D721Med (cell line): ENCODE measurements around the gene IL25.

Experiments
- DNase-seq: peaks from one replicate; pipeline ENCODE4 v3.0.0; 2011; ENCODE audit warnings: low spot score; ENCODE audit not compliant: insufficient read length
- FAIRE-seq: peaks from 2 replicates; lab custom pipeline; 2011; peaks lifted over from hg19 to GRCh38; lab: Jason Lieb, UNC
- TF ChIP-seq, protein P1 (sequence below): IDR thresholded peaks from 2 replicates; pipeline ENCODE4 v1.5.1; 2012; ENCODE audit warnings: mild to moderate bottlenecking, control low read depth; ENCODE audit not compliant: insufficient read depth; ENCODE audit errors: missing control alignments

Gene IL25

DNA sequence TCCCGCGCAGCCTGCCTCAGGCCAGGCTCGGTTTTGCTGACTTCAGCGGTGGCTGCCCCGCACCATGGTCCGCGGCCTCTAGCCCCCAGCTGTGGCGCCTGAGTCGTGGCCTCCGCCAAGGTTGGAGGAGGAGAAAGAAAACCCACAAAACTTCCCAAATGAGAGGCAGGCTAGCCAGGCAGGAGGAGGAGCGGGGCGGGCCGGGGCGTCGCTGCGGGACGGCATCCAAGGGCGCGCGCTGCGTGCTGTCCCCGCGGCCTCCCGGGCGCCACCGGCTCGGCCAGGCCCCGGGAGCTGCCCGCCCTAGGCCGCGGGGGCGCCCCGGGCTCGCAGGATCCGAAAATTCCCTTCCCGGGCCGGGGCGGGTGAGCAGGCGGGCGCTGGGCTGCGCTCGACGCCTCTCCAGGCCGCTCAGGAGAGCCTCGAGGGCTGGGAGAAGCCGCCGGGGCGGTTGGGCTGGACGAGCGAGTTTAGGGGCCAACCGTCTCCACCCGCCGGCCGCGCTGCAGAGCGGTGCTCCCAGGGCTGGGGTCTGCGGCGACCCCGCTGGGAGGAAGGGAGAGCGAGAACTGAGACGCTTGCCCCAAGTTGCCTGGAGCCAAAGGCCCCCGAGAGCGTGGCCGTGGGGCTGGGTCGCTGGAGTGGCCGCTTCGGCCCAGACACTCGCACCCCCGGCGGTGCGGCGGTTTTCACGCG, 7.4 kb upstream of the IL25 start, which contains the start of gene EFS:
TSS of gene EFS (minus strand) at position 137 of the 696 bp plus-strand sequence. CDS start 147 bp downstream, outside the sequence.
- DNase-seq, result no peak
- TF ChIP-seq, protein P1, sequence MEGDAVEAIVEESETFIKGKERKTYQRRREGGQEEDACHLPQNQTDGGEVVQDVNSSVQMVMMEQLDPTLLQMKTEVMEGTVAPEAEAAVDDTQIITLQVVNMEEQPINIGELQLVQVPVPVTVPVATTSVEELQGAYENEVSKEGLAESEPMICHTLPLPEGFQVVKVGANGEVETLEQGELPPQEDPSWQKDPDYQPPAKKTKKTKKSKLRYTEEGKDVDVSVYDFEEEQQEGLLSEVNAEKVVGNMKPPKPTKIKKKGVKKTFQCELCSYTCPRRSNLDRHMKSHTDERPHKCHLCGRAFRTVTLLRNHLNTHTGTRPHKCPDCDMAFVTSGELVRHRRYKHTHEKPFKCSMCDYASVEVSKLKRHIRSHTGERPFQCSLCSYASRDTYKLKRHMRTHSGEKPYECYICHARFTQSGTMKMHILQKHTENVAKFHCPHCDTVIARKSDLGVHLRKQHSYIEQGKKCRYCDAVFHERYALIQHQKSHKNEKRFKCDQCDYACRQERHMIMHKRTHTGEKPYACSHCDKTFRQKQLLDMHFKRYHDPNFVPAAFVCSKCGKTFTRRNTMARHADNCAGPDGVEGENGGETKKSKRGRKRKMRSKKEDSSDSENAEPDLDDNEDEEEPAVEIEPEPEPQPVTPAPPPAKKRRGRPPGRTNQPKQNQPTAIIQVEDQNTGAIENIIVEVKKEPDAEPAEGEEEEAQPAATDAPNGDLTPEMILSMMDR, result no peak
- no peak for FAIRE-seq

DNA sequence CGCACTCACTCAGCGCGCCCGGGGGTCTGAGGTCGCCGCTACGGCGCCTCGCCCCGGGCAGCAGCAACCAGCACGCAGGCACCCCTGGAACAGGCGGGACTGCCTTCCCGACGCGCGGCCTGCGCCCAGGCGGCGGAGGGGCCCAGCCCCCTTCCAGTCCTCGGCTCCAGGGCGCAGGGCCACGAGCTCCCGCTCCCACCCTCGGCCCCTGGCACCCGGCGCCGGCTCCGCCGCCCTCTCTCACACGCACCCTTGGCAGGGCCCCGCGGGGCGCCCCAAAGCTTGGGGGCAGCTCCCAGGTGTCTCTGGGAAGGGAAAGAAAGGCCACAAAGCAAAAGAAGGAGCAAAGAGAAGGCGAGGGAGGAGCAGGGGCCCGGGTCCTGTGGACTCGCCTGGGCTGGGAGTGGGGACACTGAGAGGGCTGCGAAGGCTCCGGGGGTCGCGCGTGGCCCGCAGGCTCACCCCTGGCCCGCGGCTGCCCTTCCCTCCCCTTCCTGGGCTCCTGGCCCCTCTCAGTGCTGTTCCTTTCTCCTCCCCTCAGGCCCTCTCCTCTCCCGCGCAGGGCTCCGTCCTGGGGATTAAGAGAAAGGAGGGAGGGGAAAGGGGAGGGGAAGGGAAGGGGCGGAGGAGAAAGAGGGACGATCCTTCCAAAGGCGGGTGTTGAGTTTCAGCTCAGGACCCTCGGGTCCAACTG, 6.7 kb upstream of the IL25 start:
- no peak for FAIRE-seq
- peak; percentile 97 for DNase-seq
- TF ChIP-seq, protein P1, result no peak

DNA sequence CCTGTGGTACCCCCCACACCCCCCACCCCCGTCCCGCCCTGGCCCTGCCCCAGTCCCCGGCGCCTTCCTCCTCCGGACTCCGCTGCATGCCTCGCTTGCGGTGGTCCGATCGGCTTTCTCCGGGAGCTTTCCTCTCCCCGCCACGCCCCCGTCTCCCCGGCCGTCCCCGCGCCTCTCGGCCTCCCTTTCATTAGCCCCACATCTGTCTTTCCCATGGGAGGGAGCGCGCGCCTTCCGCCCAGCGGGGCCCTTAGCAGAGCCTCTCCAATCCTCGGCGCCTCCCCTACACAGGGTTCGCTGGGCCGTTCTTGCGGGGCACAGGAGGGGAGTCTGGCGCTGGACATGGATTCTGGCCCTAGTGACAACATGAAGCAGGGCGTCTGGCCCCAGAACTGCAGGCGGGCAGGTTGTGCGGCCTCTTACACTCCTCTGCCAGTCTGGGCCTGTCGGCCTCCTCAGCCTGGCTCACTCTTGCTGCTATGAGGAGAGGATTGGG, 6.1 kb upstream of the IL25 start:
- DNase-seq (peak; percentile 93), FAIRE-seq (no peak)
- TF ChIP-seq, protein P1, result no peak

DNA sequence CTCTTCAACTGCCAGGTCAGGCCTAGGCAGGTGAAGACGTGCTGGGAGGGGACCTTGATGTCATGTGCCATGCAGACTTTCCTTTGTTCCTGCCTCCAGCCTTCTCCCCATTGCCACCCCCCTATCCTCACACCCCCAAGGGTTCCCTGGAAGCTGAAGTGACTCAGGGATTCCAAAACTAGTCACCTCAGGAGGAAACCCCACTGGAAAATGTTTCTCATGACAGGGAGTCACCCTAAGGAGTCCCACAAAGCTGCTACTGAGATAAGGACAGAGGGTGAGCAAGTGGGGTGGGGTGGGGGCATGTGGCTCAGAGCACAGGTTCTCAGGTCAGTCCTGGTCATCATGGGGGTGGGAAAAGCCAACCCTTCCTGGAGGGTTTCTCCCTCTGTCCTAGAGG, 2.4 kb upstream of the IL25 start:
- FAIRE-seq (no peak), DNase-seq (no peak)
- TF ChIP-seq, protein P1, result no peak

DNA sequence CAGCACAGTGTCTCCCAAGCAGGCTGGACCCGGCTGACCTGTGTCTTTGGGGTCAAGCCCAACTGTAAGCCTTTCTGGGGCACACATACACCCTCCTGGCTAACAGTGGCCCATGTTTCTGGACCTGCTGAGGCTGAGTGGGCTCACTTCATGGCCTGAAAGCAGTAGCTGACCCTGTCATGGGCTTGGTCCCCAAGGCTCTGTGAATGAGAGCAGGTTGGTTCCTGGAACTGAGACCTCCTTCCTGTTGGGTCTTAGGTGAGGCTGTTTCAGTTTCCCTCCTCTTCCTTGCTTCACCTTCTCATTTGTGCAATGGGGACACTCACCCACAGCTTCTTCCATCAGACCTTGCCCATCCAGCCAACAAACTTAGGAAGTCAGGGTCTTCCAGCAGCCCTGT, 744 bp upstream of the IL25 start:
- no peak for FAIRE-seq
- TF ChIP-seq, protein P1, result no peak
- DNase-seq, result no peak

DNA sequence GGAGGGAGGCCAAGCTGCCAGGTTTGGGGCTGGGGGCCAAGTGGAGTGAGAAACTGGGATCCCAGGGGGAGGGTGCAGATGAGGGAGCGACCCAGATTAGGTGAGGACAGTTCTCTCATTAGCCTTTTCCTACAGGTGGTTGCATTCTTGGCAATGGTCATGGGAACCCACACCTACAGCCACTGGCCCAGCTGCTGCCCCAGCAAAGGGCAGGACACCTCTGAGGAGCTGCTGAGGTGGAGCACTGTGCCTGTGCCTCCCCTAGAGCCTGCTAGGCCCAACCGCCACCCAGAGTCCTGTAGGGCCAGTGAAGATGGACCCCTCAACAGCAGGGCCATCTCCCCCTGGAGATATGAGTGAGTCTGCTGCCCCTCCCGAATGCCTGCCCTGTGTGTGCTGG, 432 bp downstream of the IL25 start:
- DNase-seq (no peak), FAIRE-seq (no peak)
- TF ChIP-seq, protein P1, result no peak
